Measurements from ENCODE around the gene SERPINB1.
A peak's percentile ranks its signal among the peaks of the same experiment; 100 is the strongest.

The SERPINB1 gene

DNA sequence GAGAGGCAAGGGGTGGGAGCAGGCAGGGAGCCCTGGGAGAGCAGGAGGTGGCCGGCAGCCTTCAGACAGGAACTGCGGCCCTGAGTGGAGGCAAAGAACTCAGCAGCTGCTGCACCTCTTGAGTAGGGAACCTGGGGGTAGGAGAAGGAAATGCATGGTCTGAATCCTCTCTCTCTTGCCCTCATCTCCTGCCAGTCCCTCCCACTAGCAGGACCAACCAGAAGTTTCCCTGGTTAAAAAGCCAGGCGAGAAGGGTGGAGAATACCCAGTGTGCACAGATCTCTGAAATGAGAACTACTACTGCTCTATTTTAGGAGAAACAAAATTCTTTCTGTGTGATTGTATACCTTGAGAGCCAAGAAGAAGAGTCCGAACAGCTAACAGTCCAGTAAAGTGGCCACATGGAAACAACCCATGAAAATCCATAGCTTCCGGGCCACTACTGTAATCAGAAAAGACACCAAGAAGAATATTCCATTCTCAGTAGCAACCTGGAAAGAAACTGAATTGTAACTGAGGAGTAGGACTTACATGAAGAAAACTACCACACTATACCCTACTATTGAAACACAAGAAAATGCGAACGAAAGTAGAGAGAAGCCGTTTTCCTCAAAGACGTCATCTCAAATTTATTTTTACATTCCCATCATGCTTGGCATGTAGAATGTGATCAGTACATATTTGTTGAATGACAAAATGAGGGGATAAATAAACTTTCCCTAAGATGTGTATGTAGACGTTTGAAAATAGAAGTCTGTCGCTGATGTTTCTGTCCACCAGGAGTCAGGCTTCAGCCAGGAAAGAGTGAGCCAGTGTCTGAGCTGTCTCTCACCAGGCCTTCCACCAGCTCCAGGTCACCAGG, 50.8 kb downstream of the SERPINB1 start:
- Histone ChIP-seq H3K27ac (ENCODE audit: extremely low read depth, low read depth, low read length) (no peak overlapping the region), H3K36me3 (ENCODE audit: control insufficient read depth in 2 of 2, insufficient read depth in 1 of 2, low read length in 2 of 2) (peaks cover 0 to 16% of the 10 kb centered on the region in 2 experiments; a peak in 1 of 3 replicates), H3K4me1 (ENCODE audit: control insufficient read depth, insufficient read depth, low read length) (no peaks in the 10 kb centered on the region), H3K9me3 (ENCODE audit: control insufficient read depth, insufficient read depth, low read depth, low read length) (no peaks in the 10 kb centered on the region), H3K4me3 (ENCODE audit: low read depth, low read length) (no peak overlapping the region)
- POLR2A ChIA-PET: interaction anchor here (0.7 to 1.1 kb wide), 7 partner anchors 13 to 261 kb away, joined by 3 to 15 read pairs (median 3); partner anchors contain the start of gene SERPINB1
- TF ChIP-seq ZEB2 (tag by site-specific recombination; IDR thresholded peaks at IDR 0.05): 0 out of 2 replicates have a peak, but pooled peaks have one; percentile 43
- peak; percentile 48; the same call in 1 of the 2 replicates for TF ChIP-seq ZNF366 (tag by site-specific recombination; conservative IDR thresholded peaks at IDR 0.05)
- TF ChIP-seq ZNF2 (tag by site-specific recombination; IDR thresholded peaks at IDR 0.05): 0 out of 2 replicates have a peak, but pooled peaks have one; percentile 18
- TF ChIP-seq KLF10 (tag by site-specific recombination; IDR thresholded peaks at IDR 0.05): no peak
- peak; percentile 40; the same call in 1 of the 2 replicates for TF ChIP-seq ZBTB17 (tag by site-specific recombination; IDR thresholded peaks at IDR 0.05)
- TF ChIP-seq, protein P1, sequence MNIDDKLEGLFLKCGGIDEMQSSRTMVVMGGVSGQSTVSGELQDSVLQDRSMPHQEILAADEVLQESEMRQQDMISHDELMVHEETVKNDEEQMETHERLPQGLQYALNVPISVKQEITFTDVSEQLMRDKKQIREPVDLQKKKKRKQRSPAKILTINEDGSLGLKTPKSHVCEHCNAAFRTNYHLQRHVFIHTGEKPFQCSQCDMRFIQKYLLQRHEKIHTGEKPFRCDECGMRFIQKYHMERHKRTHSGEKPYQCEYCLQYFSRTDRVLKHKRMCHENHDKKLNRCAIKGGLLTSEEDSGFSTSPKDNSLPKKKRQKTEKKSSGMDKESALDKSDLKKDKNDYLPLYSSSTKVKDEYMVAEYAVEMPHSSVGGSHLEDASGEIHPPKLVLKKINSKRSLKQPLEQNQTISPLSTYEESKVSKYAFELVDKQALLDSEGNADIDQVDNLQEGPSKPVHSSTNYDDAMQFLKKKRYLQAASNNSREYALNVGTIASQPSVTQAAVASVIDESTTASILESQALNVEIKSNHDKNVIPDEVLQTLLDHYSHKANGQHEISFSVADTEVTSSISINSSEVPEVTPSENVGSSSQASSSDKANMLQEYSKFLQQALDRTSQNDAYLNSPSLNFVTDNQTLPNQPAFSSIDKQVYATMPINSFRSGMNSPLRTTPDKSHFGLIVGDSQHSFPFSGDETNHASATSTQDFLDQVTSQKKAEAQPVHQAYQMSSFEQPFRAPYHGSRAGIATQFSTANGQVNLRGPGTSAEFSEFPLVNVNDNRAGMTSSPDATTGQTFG (tag by site-specific recombination; IDR thresholded peaks at IDR 0.05; ENCODE audit: borderline replicate concordance): no peak
- peak; percentile 90 for TF ChIP-seq ZNF654 (tag by site-specific recombination; IDR thresholded peaks at IDR 0.05; ENCODE audit: low read depth)
- no peak for TF ChIP-seq SCRT2 (tag by site-specific recombination; IDR thresholded peaks at IDR 0.05)
- TF ChIP-seq, protein P2, sequence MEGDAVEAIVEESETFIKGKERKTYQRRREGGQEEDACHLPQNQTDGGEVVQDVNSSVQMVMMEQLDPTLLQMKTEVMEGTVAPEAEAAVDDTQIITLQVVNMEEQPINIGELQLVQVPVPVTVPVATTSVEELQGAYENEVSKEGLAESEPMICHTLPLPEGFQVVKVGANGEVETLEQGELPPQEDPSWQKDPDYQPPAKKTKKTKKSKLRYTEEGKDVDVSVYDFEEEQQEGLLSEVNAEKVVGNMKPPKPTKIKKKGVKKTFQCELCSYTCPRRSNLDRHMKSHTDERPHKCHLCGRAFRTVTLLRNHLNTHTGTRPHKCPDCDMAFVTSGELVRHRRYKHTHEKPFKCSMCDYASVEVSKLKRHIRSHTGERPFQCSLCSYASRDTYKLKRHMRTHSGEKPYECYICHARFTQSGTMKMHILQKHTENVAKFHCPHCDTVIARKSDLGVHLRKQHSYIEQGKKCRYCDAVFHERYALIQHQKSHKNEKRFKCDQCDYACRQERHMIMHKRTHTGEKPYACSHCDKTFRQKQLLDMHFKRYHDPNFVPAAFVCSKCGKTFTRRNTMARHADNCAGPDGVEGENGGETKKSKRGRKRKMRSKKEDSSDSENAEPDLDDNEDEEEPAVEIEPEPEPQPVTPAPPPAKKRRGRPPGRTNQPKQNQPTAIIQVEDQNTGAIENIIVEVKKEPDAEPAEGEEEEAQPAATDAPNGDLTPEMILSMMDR (tag by site-specific recombination; IDR thresholded peaks at IDR 0.05): peak; percentile 59; the same call in 1 of the 2 replicates
- peak; percentile 42 for TF ChIP-seq GLIS1 (tag by site-specific recombination; IDR thresholded peaks at IDR 0.05)
- CTCF ChIA-PET: interaction anchor here (0.6 to 5.1 kb wide), 54 partner anchors 9 to 1195 kb away, joined by 3 to 118 read pairs (median 5); partner anchors contain the start of genes MYLK4 and SERPINB1

DNA sequence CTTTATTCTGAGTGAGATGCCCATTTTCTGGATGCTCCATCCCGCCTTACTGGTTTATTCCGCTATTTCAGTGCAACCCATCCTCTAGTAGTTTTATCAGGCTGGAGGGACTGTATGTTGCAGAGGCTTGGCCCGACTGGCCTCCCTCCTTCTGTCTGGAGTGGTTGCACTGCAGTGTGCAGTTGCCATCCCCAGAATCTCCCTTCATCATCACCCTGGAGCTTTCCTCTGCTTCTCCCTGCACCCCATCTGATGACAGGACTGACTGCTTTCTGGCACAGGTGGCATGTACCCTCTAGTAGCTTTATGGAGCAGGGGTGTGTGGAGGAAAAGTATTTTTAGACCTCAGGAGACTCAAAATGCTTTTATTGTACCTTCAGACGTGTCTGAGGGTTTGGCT, 55.4 kb downstream of the SERPINB1 start:
- Histone ChIP-seq H3K4me1 (ENCODE audit: control insufficient read depth, insufficient read depth, low read length) (no peaks in the 10 kb centered on the region), H3K9me3 (ENCODE audit: control insufficient read depth, insufficient read depth, low read depth, low read length) (no peaks in the 10 kb centered on the region), H3K36me3 (ENCODE audit: control insufficient read depth in 2 of 2, insufficient read depth in 1 of 2, low read length in 2 of 2) (peaks cover 0 to 55% of the 10 kb centered on the region in 2 experiments; a peak in 1 of 3 replicates), H3K27ac (ENCODE audit: extremely low read depth, low read depth, low read length) (no peak overlapping the region), H3K4me3 (ENCODE audit: low read depth, low read length) (no peak overlapping the region)
- CTCF ChIA-PET: interaction anchor here (0.7 kb wide), 1 partner anchor 1820 kb away, joined by 3 read pairs; no protein-coding TSS in a partner anchor
- POLR2A ChIA-PET: no interaction called here
- TF ChIP-seq ZFP69B (tag by site-specific recombination; IDR thresholded peaks at IDR 0.05) (no peak), ZNF146 (tag by site-specific recombination; IDR thresholded peaks at IDR 0.05) (no peak)

DNA sequence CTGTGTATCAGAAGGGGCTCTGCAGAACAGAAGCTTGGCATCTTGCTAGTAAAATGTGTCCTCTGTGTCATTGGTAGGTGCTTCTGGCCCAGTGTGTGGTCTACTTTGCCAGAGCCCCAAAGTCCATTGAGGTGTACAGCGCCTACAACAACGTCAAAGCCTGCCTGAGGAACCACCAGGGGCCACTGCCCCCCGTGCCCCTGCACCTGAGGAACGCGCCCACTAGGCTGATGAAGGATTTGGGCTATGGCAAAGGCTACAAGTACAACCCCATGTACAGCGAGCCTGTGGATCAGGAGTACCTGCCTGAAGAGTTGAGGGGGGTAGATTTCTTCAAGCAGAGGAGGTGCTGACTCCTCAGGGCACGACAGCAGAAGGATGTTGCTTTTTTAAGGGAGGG, 56.7 kb downstream of the SERPINB1 start:
- peaks cover 0 to 68% of the 10 kb centered on the region in 2 experiments; a peak in 2 of 3 replicates for H3K36me3 ChIP-seq (ENCODE audit: control insufficient read depth in 2 of 2, insufficient read depth in 1 of 2, low read length in 2 of 2)
- no peak overlapping the region for H3K4me3 ChIP-seq (ENCODE audit: low read depth, low read length)
- 0 out of 2 replicates have a peak, but pooled peaks cover 2% of the 10 kb centered on the region for H3K4me1 ChIP-seq (ENCODE audit: control insufficient read depth, insufficient read depth, low read length)
- ChIA-PET POLR2A (no interaction called here), CTCF (no interaction called here)
- no peak overlapping the region for H3K27ac ChIP-seq (ENCODE audit: extremely low read depth, low read depth, low read length)
- no peaks in the 10 kb centered on the region for H3K9me3 ChIP-seq (ENCODE audit: control insufficient read depth, insufficient read depth, low read depth, low read length)
- no peak for TF ChIP-seq MEIS1 (CRISPR knock-in tag; IDR thresholded peaks at IDR 0.05; ENCODE audit: borderline replicate concordance)
- TF ChIP-seq ZBTB48 (tag by site-specific recombination; IDR thresholded peaks at IDR 0.05): no peak
- no peak for TF ChIP-seq ZNF596 (tag by site-specific recombination; IDR thresholded peaks at IDR 0.05)
- TF ChIP-seq, protein P2 (tag by site-specific recombination; IDR thresholded peaks at IDR 0.05): no peak
- no peak for TF ChIP-seq ZNF747 (tag by site-specific recombination; IDR thresholded peaks at IDR 0.05)
- TF ChIP-seq SCRT1 (tag by site-specific recombination; IDR thresholded peaks at IDR 0.05; ENCODE audit: borderline replicate concordance): no peak
- TF ChIP-seq, protein P1 (tag by site-specific recombination; IDR thresholded peaks at IDR 0.05; ENCODE audit: borderline replicate concordance): no peak
- TF ChIP-seq ZNF514 (tag by site-specific recombination; IDR thresholded peaks at IDR 0.05): no peak
- no peak for TF ChIP-seq ZNF571 (tag by site-specific recombination; IDR thresholded peaks at IDR 0.05)
- no peak for TF ChIP-seq EGR2 (tag by site-specific recombination; IDR thresholded peaks at IDR 0.05; ENCODE audit: low read depth)
- TF ChIP-seq ZNF202 (tag by site-specific recombination; IDR thresholded peaks at IDR 0.05; ENCODE audit: borderline replicate concordance): no peak
